Astrocyte (in vitro differentiated cells and primary cell): ENCODE results near the gene YWHAE.

Experiments used
- CTCF ChIP-seq: IDR thresholded peaks from 2 replicates; pipeline ENCODE4 v1.5.1; 2011; ENCODE audit warnings: low read depth, mild to moderate bottlenecking, inconsistent platforms, low read length, moderate library complexity; ENCODE audit not compliant: insufficient read depth
- EZH2 ChIP-seq: IDR thresholded peaks from 2 replicates; pipeline ENCODE4 v1.6.1; 2012; ENCODE audit warnings: mild to moderate bottlenecking, low read length, inconsistent platforms; ENCODE audit not compliant: insufficient read depth

- no peak for TF ChIP-seq CTCF
- no peak for TF ChIP-seq EZH2
These were observed 21.4 kb upstream of the YWHAE start for GRCh38 chr17:1421470-1421869.
